ENCODE measurements around the gene PIGN.
"Not testable (repeated sequence)": the region's sequence is repeated elsewhere in the genome, so short reads cannot be mapped to it uniquely, and the experiment has no call there.

The PIGN gene

GRCh38 chr18:62183578-62184195, 3.2 kb downstream of the PIGN start:
- H3K9ac ChIP-seq (ENCODE audit: low read depth in 1 of 2, low read length in 2 of 2) = no peak overlapping the region
- H3K9me3 ChIP-seq (ENCODE audit: control insufficient read depth in 2 of 2, low read length in 2 of 2) = no peaks in the 10 kb centered on the region
- H3K4me1 ChIP-seq (ENCODE audit: control insufficient read depth in 2 of 2, insufficient read depth in 2 of 2, low read length in 2 of 2) = peaks cover 3 to 4% of the 10 kb centered on the region in 2 donors
- no peak overlapping the region for H3K4me3 ChIP-seq (ENCODE audit: low read length in 2 of 2)
- no peak overlapping the region for H3K27ac ChIP-seq (ENCODE audit: low read depth in 2 of 2, low read length in 2 of 2)
- H3K36me3 ChIP-seq (ENCODE audit: control insufficient read depth in 2 of 2, insufficient read depth in 2 of 2, low read length in 2 of 2) = no peaks in the 10 kb centered on the region
- no peaks in the 10 kb centered on the region for H3K27me3 ChIP-seq (ENCODE audit: control insufficient read depth in 2 of 2, insufficient read depth in 2 of 2, low read length in 2 of 2)

- Histone ChIP-seq H3K9ac (ENCODE audit: low read depth in 1 of 2, low read length in 2 of 2) (no peak overlapping the region), H3K9me3 (ENCODE audit: control insufficient read depth in 2 of 2, low read length in 2 of 2) (no peaks in the 10 kb centered on the region), H3K36me3 (ENCODE audit: control insufficient read depth in 2 of 2, insufficient read depth in 2 of 2, low read length in 2 of 2) (no peaks in the 10 kb centered on the region), H3K27me3 (ENCODE audit: control insufficient read depth in 2 of 2, insufficient read depth in 2 of 2, low read length in 2 of 2) (no peaks in the 10 kb centered on the region), H3K4me1 (ENCODE audit: control insufficient read depth in 2 of 2, insufficient read depth in 2 of 2, low read length in 2 of 2) (peaks cover 0 to 4% of the 10 kb centered on the region in 2 donors), H3K4me3 (ENCODE audit: low read length in 2 of 2) (no peak overlapping the region), H3K27ac (ENCODE audit: low read depth in 2 of 2, low read length in 2 of 2) (no peak overlapping the region)
These were observed 4.6 kb downstream of the PIGN start for GRCh38 chr18:62182220-62182619.

GRCh38 chr18:62179213-62179612, 7.6 kb downstream of the PIGN start:
- H3K9ac ChIP-seq (ENCODE audit: low read depth in 1 of 2, low read length in 2 of 2) = no peak overlapping the region
- H3K36me3 ChIP-seq (ENCODE audit: control insufficient read depth in 2 of 2, insufficient read depth in 2 of 2, low read length in 2 of 2) = no peaks in the 10 kb centered on the region
- no peak overlapping the region for H3K4me3 ChIP-seq (ENCODE audit: low read length in 2 of 2)
- H3K27ac ChIP-seq (ENCODE audit: low read depth in 2 of 2, low read length in 2 of 2) = no peak overlapping the region
- no peaks in the 10 kb centered on the region for H3K27me3 ChIP-seq (ENCODE audit: control insufficient read depth in 2 of 2, insufficient read depth in 2 of 2, low read length in 2 of 2)
- H3K9me3 ChIP-seq (ENCODE audit: control insufficient read depth in 2 of 2, low read length in 2 of 2) = no peaks in the 10 kb centered on the region
- no peaks in the 10 kb centered on the region for H3K4me1 ChIP-seq (ENCODE audit: control insufficient read depth in 2 of 2, insufficient read depth in 2 of 2, low read length in 2 of 2)

- no peaks in the 10 kb centered on the region for H3K4me1 ChIP-seq (ENCODE audit: control insufficient read depth in 2 of 2, insufficient read depth in 2 of 2, low read length in 2 of 2)
- no peak overlapping the region for H3K9ac ChIP-seq (ENCODE audit: low read depth in 1 of 2, low read length in 2 of 2)
- H3K36me3 ChIP-seq (ENCODE audit: control insufficient read depth in 2 of 2, insufficient read depth in 2 of 2, low read length in 2 of 2) = no peaks in the 10 kb centered on the region
- no peak overlapping the region for H3K27ac ChIP-seq (ENCODE audit: low read depth in 2 of 2, low read length in 2 of 2)
- H3K27me3 ChIP-seq (ENCODE audit: control insufficient read depth in 2 of 2, insufficient read depth in 2 of 2, low read length in 2 of 2) = no peaks in the 10 kb centered on the region
- H3K9me3 ChIP-seq (ENCODE audit: control insufficient read depth in 2 of 2, low read length in 2 of 2) = no peaks in the 10 kb centered on the region
- H3K4me3 ChIP-seq (ENCODE audit: low read length in 2 of 2) = no peak overlapping the region
These were observed 9.6 kb downstream of the PIGN start for GRCh38 chr18:62177271-62177670.

- no peaks in the 10 kb centered on the region for H3K4me1 ChIP-seq (ENCODE audit: control insufficient read depth in 2 of 2, insufficient read depth in 2 of 2, low read length in 2 of 2)
- H3K9me3 ChIP-seq (ENCODE audit: control insufficient read depth in 2 of 2, low read length in 2 of 2) = no peaks in the 10 kb centered on the region
- H3K9ac ChIP-seq (ENCODE audit: low read depth in 1 of 2, low read length in 2 of 2) = no peak overlapping the region
- no peaks in the 10 kb centered on the region for H3K36me3 ChIP-seq (ENCODE audit: control insufficient read depth in 2 of 2, insufficient read depth in 2 of 2, low read length in 2 of 2)
- H3K27me3 ChIP-seq (ENCODE audit: control insufficient read depth in 2 of 2, insufficient read depth in 2 of 2, low read length in 2 of 2) = no peaks in the 10 kb centered on the region
- no peak overlapping the region for H3K27ac ChIP-seq (ENCODE audit: low read depth in 2 of 2, low read length in 2 of 2)
- no peak overlapping the region for H3K4me3 ChIP-seq (ENCODE audit: low read length in 2 of 2)
These were observed 11.3 kb downstream of the PIGN start for GRCh38 chr18:62175521-62175920.

- Histone ChIP-seq H3K9ac (ENCODE audit: low read depth in 1 of 2, low read length in 2 of 2) (no peak overlapping the region), H3K4me3 (ENCODE audit: low read length in 2 of 2) (no peak overlapping the region), H3K27ac (ENCODE audit: low read depth in 2 of 2, low read length in 2 of 2) (no peak overlapping the region), H3K4me1 (ENCODE audit: control insufficient read depth in 2 of 2, insufficient read depth in 2 of 2, low read length in 2 of 2) (no peaks in the 10 kb centered on the region), H3K9me3 (ENCODE audit: control insufficient read depth in 2 of 2, low read length in 2 of 2) (no peaks in the 10 kb centered on the region), H3K36me3 (ENCODE audit: control insufficient read depth in 2 of 2, insufficient read depth in 2 of 2, low read length in 2 of 2) (no peaks in the 10 kb centered on the region), H3K27me3 (ENCODE audit: control insufficient read depth in 2 of 2, insufficient read depth in 2 of 2, low read length in 2 of 2) (no peaks in the 10 kb centered on the region)
These were observed 14.6 kb downstream of the PIGN start for GRCh38 chr18:62172298-62172697.

GRCh38 chr18:62170857-62171256, 16.0 kb downstream of the PIGN start:
- Histone ChIP-seq H3K9me3 (ENCODE audit: control insufficient read depth in 2 of 2, low read length in 2 of 2) (no peaks in the 10 kb centered on the region), H3K36me3 (ENCODE audit: control insufficient read depth in 2 of 2, insufficient read depth in 2 of 2, low read length in 2 of 2) (no peaks in the 10 kb centered on the region), H3K27me3 (ENCODE audit: control insufficient read depth in 2 of 2, insufficient read depth in 2 of 2, low read length in 2 of 2) (no peaks in the 10 kb centered on the region), H3K9ac (ENCODE audit: low read depth in 1 of 2, low read length in 2 of 2) (no peak overlapping the region), H3K27ac (ENCODE audit: low read depth in 2 of 2, low read length in 2 of 2) (no peak overlapping the region), H3K4me1 (ENCODE audit: control insufficient read depth in 2 of 2, insufficient read depth in 2 of 2, low read length in 2 of 2) (peaks cover 0 to 3% of the 10 kb centered on the region in 2 donors), H3K4me3 (ENCODE audit: low read length in 2 of 2) (no peak overlapping the region)

- not testable (repeated sequence) for H3K27me3 ChIP-seq (ENCODE audit: control insufficient read depth in 2 of 2, insufficient read depth in 2 of 2, low read length in 2 of 2); H3K36me3 ChIP-seq (ENCODE audit: control insufficient read depth in 2 of 2, insufficient read depth in 2 of 2, low read length in 2 of 2); H3K9ac ChIP-seq (ENCODE audit: low read depth in 1 of 2, low read length in 2 of 2); H3K27ac ChIP-seq (ENCODE audit: low read depth in 2 of 2, low read length in 2 of 2); H3K4me3 ChIP-seq (ENCODE audit: low read length in 2 of 2); H3K4me1 ChIP-seq (ENCODE audit: control insufficient read depth in 2 of 2, insufficient read depth in 2 of 2, low read length in 2 of 2); H3K9me3 ChIP-seq (ENCODE audit: control insufficient read depth in 2 of 2, low read length in 2 of 2)
These were observed 20.3 kb downstream of the PIGN start for GRCh38 chr18:62166524-62166923.

GRCh38 chr18:62165583-62165982, 21.3 kb downstream of the PIGN start:
- Histone ChIP-seq H3K36me3 (ENCODE audit: control insufficient read depth in 2 of 2, insufficient read depth in 2 of 2, low read length in 2 of 2) (no peaks in the 10 kb centered on the region), H3K4me3 (ENCODE audit: low read length in 2 of 2) (no peak overlapping the region), H3K27me3 (ENCODE audit: control insufficient read depth in 2 of 2, insufficient read depth in 2 of 2, low read length in 2 of 2) (no peaks in the 10 kb centered on the region), H3K9ac (ENCODE audit: low read depth in 1 of 2, low read length in 2 of 2) (no peak overlapping the region), H3K27ac (ENCODE audit: low read depth in 2 of 2, low read length in 2 of 2) (peak overlapping the region in 1 of 2 donors; percentile 34), H3K4me1 (ENCODE audit: control insufficient read depth in 2 of 2, insufficient read depth in 2 of 2, low read length in 2 of 2) (peaks cover 0 to 7% of the 10 kb centered on the region in 2 donors), H3K9me3 (ENCODE audit: control insufficient read depth in 2 of 2, low read length in 2 of 2) (no peaks in the 10 kb centered on the region)

GRCh38 chr18:62164855-62165487, 21.9 kb downstream of the PIGN start:
- H3K36me3 ChIP-seq (ENCODE audit: control insufficient read depth in 2 of 2, insufficient read depth in 2 of 2, low read length in 2 of 2) = no peaks in the 10 kb centered on the region
- H3K9me3 ChIP-seq (ENCODE audit: control insufficient read depth in 2 of 2, low read length in 2 of 2) = no peaks in the 10 kb centered on the region
- H3K27ac ChIP-seq (ENCODE audit: low read depth in 2 of 2, low read length in 2 of 2) = peak overlapping the region in 1 of 2 donors; percentile 34
- H3K27me3 ChIP-seq (ENCODE audit: control insufficient read depth in 2 of 2, insufficient read depth in 2 of 2, low read length in 2 of 2) = no peaks in the 10 kb centered on the region
- H3K4me1 ChIP-seq (ENCODE audit: control insufficient read depth in 2 of 2, insufficient read depth in 2 of 2, low read length in 2 of 2) = peaks cover 0 to 7% of the 10 kb centered on the region in 2 donors
- no peak overlapping the region for H3K4me3 ChIP-seq (ENCODE audit: low read length in 2 of 2)
- H3K9ac ChIP-seq (ENCODE audit: low read depth in 1 of 2, low read length in 2 of 2) = no peak overlapping the region

All from mucosa of rectum (tissue), 2 donors.